CD1c-positive myeloid dendritic cell (primary cell): ENCODE data around the gene FBXL7.

ENCODE experiments used
- DNase-seq: peaks from one replicate; pipeline ENCODE4 v3.0.0-alpha.2; 2016; ENCODE audit errors: extremely low spot score

The FBXL7 gene

GRCh38 chr5:15579193-15579990 lies 79.4 kb downstream of the FBXL7 start:
- no peak for DNase-seq

- DNase-seq = no peak
Observed at GRCh38 chr5:15584528-15584927, 84.5 kb downstream of the FBXL7 start.

GRCh38 chr5:15585128-15585527 lies 85.1 kb downstream of the FBXL7 start:
- no peak for DNase-seq

GRCh38 chr5:15585841-15586591 lies 86.0 kb downstream of the FBXL7 start:
- no peak for DNase-seq

GRCh38 chr5:15587916-15588315 lies 87.9 kb downstream of the FBXL7 start:
- no peak for DNase-seq

GRCh38 chr5:15592728-15593127 lies 92.7 kb downstream of the FBXL7 start:
- no peak for DNase-seq

GRCh38 chr5:15594977-15595568 lies 95.1 kb downstream of the FBXL7 start:
- no peak for DNase-seq

- DNase-seq = no peak
Observed at GRCh38 chr5:15595929-15596328, 95.9 kb downstream of the FBXL7 start.

GRCh38 chr5:15596936-15597335 lies 97.0 kb downstream of the FBXL7 start:
- DNase-seq = no peak

- DNase-seq = no peak
Observed at GRCh38 chr5:15597804-15598203, 97.8 kb downstream of the FBXL7 start.

- DNase-seq = no peak
Observed at GRCh38 chr5:15598294-15598902, 98.4 kb downstream of the FBXL7 start.

GRCh38 chr5:15600035-15600434 lies 100.1 kb downstream of the FBXL7 start:
- DNase-seq = no peak

- DNase-seq = no peak
Observed at GRCh38 chr5:15601274-15601673, 101.3 kb downstream of the FBXL7 start.

GRCh38 chr5:15601853-15602252 lies 101.9 kb downstream of the FBXL7 start:
- DNase-seq = no peak

GRCh38 chr5:15604986-15605385 lies 105.0 kb downstream of the FBXL7 start:
- DNase-seq = no peak

GRCh38 chr5:15606197-15606596 lies 106.2 kb downstream of the FBXL7 start:
- no peak for DNase-seq

GRCh38 chr5:15607076-15607475 lies 107.1 kb downstream of the FBXL7 start:
- no peak for DNase-seq

GRCh38 chr5:15609076-15609725 lies 109.2 kb downstream of the FBXL7 start:
- no peak for DNase-seq

- DNase-seq = no peak
Observed at GRCh38 chr5:15610216-15610615, 110.2 kb downstream of the FBXL7 start.

GRCh38 chr5:15611008-15611407 lies 111.0 kb downstream of the FBXL7 start:
- DNase-seq = no peak

GRCh38 chr5:15612915-15613635 lies 113.1 kb downstream of the FBXL7 start:
- no peak for DNase-seq
